HepG2 (cell line): ENCODE data around the gene RNF6. TPM values are rescaled to one million over a fixed set of nuclear protein-coding genes. Genes with fewer than 3 reads are reported as not detected.
A peak's percentile ranks its signal among the peaks of the same experiment; 100 is the strongest.

Source experiments
- ATAC-seq: fragments of 200-7000 bp; cut with Tn5 transposase; 3 replicates; pipeline ENCODE4 v1.9.1; 2020; ENCODE audit warnings: mild to moderate bottlenecking, moderate library complexity
- BruUV-seq: library from RNA; stranded (reverse); fragments of 400-500 nt; replicated peaks from 2 replicates; lab custom pipeline; 2021; lab: Mats Ljungman, UMichigan
- CTCF ChIA-PET: fragments of 300-600 bp; formaldehyde crosslinking; extraction: SDS; loops from one replicate; lab custom pipeline; 2021; ENCODE audit warnings: low total read pairs, inconsistent platforms, low intra/inter-chr PET ratio; lab: Yijun Ruan, JAX
- POLR2A ChIA-PET: fragments of 350-600 bp; sonication (Branson Sonifier 250); formaldehyde crosslinking; loops from one replicate; lab custom pipeline; 2020; ENCODE audit warnings: antibody characterized with exemption, inconsistent platforms; lab: Yijun Ruan, JAX
- DNase-seq: peaks from one replicate; pipeline ENCODE4 v3.0.0-alpha.2; 2015; ENCODE audit warnings: low spot score
- FAIRE-seq: peaks from 3 replicates; lab custom pipeline; 2011; peaks lifted over from hg19 to GRCh38; lab: Jason Lieb, UNC
- H2AFZ ChIP-seq: one replicate; pipeline ENCODE4 v1.6.1; 2011; ENCODE audit warnings: low read length, inconsistent platforms
- H3K27ac ChIP-seq: fragments of 300-600 bp; 3 replicates; pipeline ENCODE4 v1.8.0; 2011; ENCODE audit warnings: mixed run types, mild to moderate bottlenecking, mixed read lengths, low read length, inconsistent platforms; ENCODE audit not compliant: insufficient read depth; ENCODE audit errors: extremely low read length
- H3K27me3 ChIP-seq, 2 experiments: fragments of 200-600 bp in 1 of 2; 2 replicates in 1 of 2; 3 replicates in 1 of 2; pipeline versions ENCODE4 v1.6.0 to v1.8.0; 2011; ENCODE audit warnings: low read length in 2 of 2, mild to moderate bottlenecking in 2 of 2, moderate library complexity in 2 of 2, inconsistent platforms in 1 of 2; ENCODE audit not compliant: insufficient read depth in 2 of 2, control insufficient read depth in 1 of 2
- H3K36me3 ChIP-seq, 2 experiments: fragments of 200-600 bp in 1 of 2; replicated peaks in 1 of 2; 2 replicates in 1 of 2; 3 replicates in 1 of 2; pipeline versions ENCODE4 v1.5.1 to v1.8.0; 2011; ENCODE audit warnings: low read length in 2 of 2, inconsistent platforms in 1 of 2; ENCODE audit not compliant: insufficient read depth in 2 of 2, control insufficient read depth in 1 of 2
- H3K4me1 ChIP-seq: 2 replicates; pipeline ENCODE4 v1.5.1; 2012; ENCODE audit warnings: low read length, inconsistent platforms; ENCODE audit not compliant: insufficient read depth
- H3K4me2 ChIP-seq: 2 replicates; pipeline ENCODE4 v1.6.0; 2011; ENCODE audit warnings: low read depth, low read length, inconsistent platforms
- H3K4me3 ChIP-seq, 3 experiments: fragments of 200-600 bp in 1 of 3; sonication (generic), shearing (Covaris generic) in 1 of 3; replicated peaks in 1 of 3; 2 replicates each; pipeline ENCODE4 v1.5.1; 2011 to 2016; ENCODE audit warnings: low read length in 3 of 3, inconsistent platforms in 2 of 3, low read depth in 2 of 3, mild to moderate bottlenecking in 2 of 3, control low read depth in 1 of 3, mixed read lengths in 1 of 3; ENCODE audit not compliant: insufficient read depth in 1 of 3
- H3K79me2 ChIP-seq: one replicate; pipeline ENCODE4 v1.6.1; 2011; ENCODE audit warnings: low read length, inconsistent platforms; ENCODE audit not compliant: insufficient read depth
- H3K9ac ChIP-seq: 2 replicates; pipeline ENCODE4 v1.6.0; 2011; ENCODE audit warnings: mild to moderate bottlenecking, low read depth, low read length, inconsistent platforms; ENCODE audit not compliant: insufficient read depth
- H3K9me3 ChIP-seq: 2 replicates; pipeline ENCODE4 v1.5.1; 2012; ENCODE audit warnings: mild to moderate bottlenecking, low read length
- H4K20me1 ChIP-seq: 2 replicates; pipeline ENCODE4 v1.6.0; 2011; ENCODE audit warnings: inconsistent platforms, mild to moderate bottlenecking, low read length, moderate library complexity; ENCODE audit not compliant: insufficient read depth
- ARNTL ChIP-seq: sonication (generic); formaldehyde crosslinking; IDR thresholded peaks from 2 replicates; pipeline ENCODE4 v1.4.0; 2020; ENCODE audit warnings: mild to moderate bottlenecking, missing genetic modification reagents
- FOXK2 ChIP-seq: fragments of 450-650 bp; IDR thresholded peaks from 2 replicates; pipeline ENCODE4 v1.6.1; 2016
- HDAC1 ChIP-seq: sonication (generic); formaldehyde crosslinking; IDR thresholded peaks from 2 replicates; pipeline ENCODE4 v1.5.1; 2020; ENCODE audit warnings: mild to moderate bottlenecking, missing genetic modification reagents
- JUNB ChIP-seq: sonication (generic); formaldehyde crosslinking; IDR thresholded peaks from 2 replicates; pipeline ENCODE4 v1.8.0; 2022; ENCODE audit warnings: missing genetic modification reagents, mild to moderate bottlenecking, borderline replicate concordance
- KLF15 ChIP-seq: sonication (generic); formaldehyde crosslinking; IDR thresholded peaks from 2 replicates; pipeline ENCODE4 v1.8.1; 2023; ENCODE audit warnings: borderline replicate concordance, mild to moderate bottlenecking, inconsistent platforms, missing genetic modification reagents, mixed read lengths
- RARA ChIP-seq: IDR thresholded peaks from 2 replicates; pipeline ENCODE4 v1.6.1; 2016; ENCODE audit warnings: missing genetic modification reagents, missing compliant biosample characterization
- SMARCC2 ChIP-seq: fragments of 450-650 bp; IDR thresholded peaks from 2 replicates; pipeline ENCODE4 v1.6.1; 2017; ENCODE audit warnings: antibody characterized with exemption, mild to moderate bottlenecking
- SP5 ChIP-seq: IDR thresholded peaks from 2 replicates; pipeline ENCODE4 v1.6.1; 2016; ENCODE audit warnings: low read depth, borderline replicate concordance
- SPEN ChIP-seq: sonication (generic); formaldehyde crosslinking; IDR thresholded peaks from 2 replicates; pipeline ENCODE4 v1.5.1; 2020; ENCODE audit warnings: low read depth, mild to moderate bottlenecking, missing genetic modification reagents
- TBL1XR1 ChIP-seq: fragments of 150-350 bp; IDR thresholded peaks from 2 replicates; pipeline ENCODE4 v1.6.1; 2014; ENCODE audit warnings: borderline replicate concordance, low read length; ENCODE audit not compliant: partially characterized antibody
- ZKSCAN5 ChIP-seq: sonication (generic); formaldehyde crosslinking; IDR thresholded peaks from 2 replicates; pipeline ENCODE4 v1.5.1; 2020; ENCODE audit warnings: mild to moderate bottlenecking, missing genetic modification reagents
- ZNF468 ChIP-seq: sonication (generic); formaldehyde crosslinking; IDR thresholded peaks from 2 replicates; pipeline ENCODE4 v1.8.0; 2022; ENCODE audit warnings: mild to moderate bottlenecking, moderate library complexity, missing genetic modification reagents
- WGBS: methylation state at CpG from one replicate; pipeline ENCODE4 v1.1.6; 2017; ENCODE audit warnings: low lambda C conversion rate; 5-methylcytosine and 5-hydroxymethylcytosine counted together
- in situ Hi-C: cut with HindIII; loops from 2 replicates; pipeline ENCODE4 v1.10.0; 2017; ENCODE audit warnings: low pct_unique_long_range_greater_than_20kb; ENCODE audit not compliant: extremely low pct_ligation_motif_present
- intact Hi-C: fragments of 100-400 bp; cut with micrococcal nuclease; formaldehyde crosslinking; loops from one replicate; pipeline ENCODE4 v1.10.0; 2022; ENCODE audit not compliant: unreplicated experiment
- polyA plus RNA-seq, 8 experiments: library from polyadenylated mRNA; depleted of rRNA in 3 of 8; stranded (reverse) in 7 of 8; unstranded in 1 of 8; fragments of >200 nt; fragmentation: Illumina TruSeq in 4 of 8; extraction: Trizol in 4 of 8; gene quantifications; 2 replicates each; pipeline versions ENCODE4 v1.2.1 to v1.2.3, GENCODE V29; 2011 to 2016; ENCODE audit warnings: low read depth in 4 of 8, missing spikeins in 1 of 8, mixed read lengths in 1 of 8; ENCODE audit not compliant: insufficient read depth in 1 of 8
- total RNA-seq, 5 experiments: library from RNA; depleted of rRNA; stranded (reverse); fragments of >200 nt; fragmentation: Illumina TruSeq; extraction: Trizol; gene quantifications; 2 replicates each; pipeline ENCODE4 v1.2.3, GENCODE V29; 2016; ENCODE audit warnings: low read depth in 1 of 5
- TF ChIP-seq, protein P1 (sequence below): sonication (generic); formaldehyde crosslinking; IDR thresholded peaks from 2 replicates; pipeline ENCODE4 v1.5.1; 2020; ENCODE audit warnings: mild to moderate bottlenecking, missing genetic modification reagents, borderline replicate concordance
- TF ChIP-seq, protein P2 (sequence below): IDR thresholded peaks from 2 replicates; pipeline ENCODE4 v1.6.1; 2018; ENCODE audit warnings: missing genetic modification reagents, mild to moderate bottlenecking, missing compliant biosample characterization
- TF ChIP-seq, protein P3 (sequence below): IDR thresholded peaks from 2 replicates; pipeline ENCODE4 v1.6.1; 2016; ENCODE audit warnings: mild to moderate bottlenecking
- TF ChIP-seq, protein P4 (sequence below): sonication (generic); formaldehyde crosslinking; IDR thresholded peaks from 2 replicates; pipeline ENCODE4 v1.9.0; 2021; ENCODE audit warnings: missing genetic modification reagents, mild to moderate bottlenecking, borderline replicate concordance
- TF ChIP-seq, protein P5 (sequence below): sonication (generic); formaldehyde crosslinking; conservative IDR thresholded peaks from 2 replicates; pipeline ENCODE4 v1.8.1; 2023; ENCODE audit warnings: missing genetic modification reagents

Gene RNF6
- total and polyA plus RNA-seq, 2 of the 13 experiments (the other 11 are each of a cell fraction or from before 2014, with no cell fraction given): 14.6 to 36.8 TPM

DNA sequence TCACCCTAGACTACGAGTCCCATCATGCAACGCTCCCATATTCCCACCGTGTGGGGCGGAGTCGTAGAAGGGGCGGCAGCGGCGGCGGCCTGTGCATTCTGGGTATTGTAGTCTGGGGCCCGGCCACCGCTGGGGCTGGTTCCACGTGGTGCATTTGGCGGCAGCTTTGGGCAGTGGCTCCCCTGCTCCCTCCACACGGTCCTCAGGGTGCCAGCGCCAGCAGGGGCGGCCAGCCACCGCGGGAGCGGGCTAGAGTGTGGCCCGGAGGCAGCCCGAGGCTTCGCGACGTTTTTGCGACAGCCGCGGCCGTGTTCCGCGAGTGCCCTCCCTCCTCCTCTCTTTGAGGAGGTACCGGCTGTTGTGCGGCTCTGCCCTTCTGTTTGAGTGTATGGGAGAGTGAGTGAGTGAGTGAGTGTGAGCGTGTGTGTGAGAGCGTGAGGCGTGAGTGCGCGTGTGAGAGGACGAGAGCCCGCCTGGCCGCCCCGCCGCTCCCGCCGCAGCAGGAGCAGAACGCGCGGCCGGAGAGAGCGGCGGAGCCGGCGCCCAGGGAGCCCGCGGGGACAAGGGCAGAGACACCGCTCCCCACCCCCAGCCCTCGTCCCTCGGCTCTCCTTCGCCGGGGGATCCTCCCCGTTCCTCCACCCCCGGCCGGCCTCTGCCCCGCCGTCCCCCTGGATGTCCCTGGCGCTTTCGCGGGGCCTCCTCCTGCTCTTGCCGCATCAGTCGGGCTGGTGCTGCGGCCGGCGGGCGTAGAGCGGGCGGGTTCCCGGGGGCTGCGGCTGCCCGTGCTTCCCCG is 31.9 kb upstream of the RNF6 start, which contains the start of gene CDK8:
CDK8 (plus strand) TSS at position 343 of the 796 bp plus-strand sequence. CDS start 513 bp downstream, outside the sequence.
- peak within 1 kb of the TSS; percentile 88 for H2AFZ ChIP-seq
- peak within 1 kb of the TSS; percentile 88 for H3K4me2 ChIP-seq
- peak; percentile 83 for DNase-seq
- BruUV-seq: no TSS peak
- ChIA-PET POLR2A (no interaction called here), CTCF (no interaction called here)
- no peaks in the 10 kb centered on the region for H3K9me3 ChIP-seq
- in situ Hi-C loops: no loop called here
- peak; percentile 90 for ATAC-seq
- H3K4me3 ChIP-seq: peak within 1 kb of the TSS; percentile 80 to 91 (median 90)
- FAIRE-seq: peak; percentile 77
- intact Hi-C loops: loop anchor here (2.0 kb wide), 2 partner anchors 33 to 67 kb away; no protein-coding TSS in a partner anchor
- no peaks in the 10 kb centered on the region for H3K36me3 ChIP-seq
- H3K4me1 ChIP-seq: peaks cover 39% of the 10 kb centered on the region
- H3K27ac ChIP-seq: peak within 1 kb of the TSS; percentile 87
- H3K9ac ChIP-seq: peak within 1 kb of the TSS; percentile 80
- under 1% methylated on average over 26 of the region's 79 CpGs for WGBS
- peaks cover 20% of the 10 kb centered on the region; the same call in 1 of the 2 replicates for H4K20me1 ChIP-seq
- no peaks in the 10 kb centered on the region; a peak in 1 of 5 replicates for H3K27me3 ChIP-seq
- peaks cover 45% of the 10 kb centered on the region for H3K79me2 ChIP-seq
- TF ChIP-seq SMARCC2 (no peak), TBL1XR1 (no peak), FOXK2 (no peak), KLF15 (CRISPR knock-in tag) (no peak), ZNF468 (CRISPR knock-in tag) (no peak), ARNTL (CRISPR knock-in tag) (peak; percentile 38; the same call in 1 of the 2 replicates), RARA (no peak), ZKSCAN5 (CRISPR knock-in tag) (no peak), SP5 (CRISPR knock-in tag) (peak; percentile 86), SPEN (CRISPR knock-in tag) (peak; percentile 76), HDAC1 (peak; percentile 64), JUNB (CRISPR knock-in tag) (no peak)
- TF ChIP-seq, protein P1, sequence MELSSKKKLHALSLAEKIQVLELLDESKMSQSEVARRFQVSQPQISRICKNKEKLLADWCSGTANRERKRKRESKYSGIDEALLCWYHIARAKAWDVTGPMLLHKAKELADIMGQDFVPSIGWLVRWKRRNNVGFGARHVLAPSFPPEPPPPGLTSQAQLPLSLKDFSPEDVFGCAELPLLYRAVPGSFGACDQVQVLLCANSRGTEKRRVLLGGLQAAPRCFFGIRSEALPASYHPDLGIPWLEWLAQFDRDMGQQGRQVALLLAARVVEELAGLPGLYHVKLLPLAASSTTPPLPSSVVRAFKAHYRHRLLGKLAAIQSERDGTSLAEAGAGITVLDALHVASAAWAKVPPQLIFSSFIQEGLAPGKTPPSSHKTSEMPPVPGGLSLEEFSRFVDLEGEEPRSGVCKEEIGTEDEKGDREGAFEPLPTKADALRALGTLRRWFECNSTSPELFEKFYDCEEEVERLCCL (CRISPR knock-in tag): no peak
- TF ChIP-seq, protein P2, sequence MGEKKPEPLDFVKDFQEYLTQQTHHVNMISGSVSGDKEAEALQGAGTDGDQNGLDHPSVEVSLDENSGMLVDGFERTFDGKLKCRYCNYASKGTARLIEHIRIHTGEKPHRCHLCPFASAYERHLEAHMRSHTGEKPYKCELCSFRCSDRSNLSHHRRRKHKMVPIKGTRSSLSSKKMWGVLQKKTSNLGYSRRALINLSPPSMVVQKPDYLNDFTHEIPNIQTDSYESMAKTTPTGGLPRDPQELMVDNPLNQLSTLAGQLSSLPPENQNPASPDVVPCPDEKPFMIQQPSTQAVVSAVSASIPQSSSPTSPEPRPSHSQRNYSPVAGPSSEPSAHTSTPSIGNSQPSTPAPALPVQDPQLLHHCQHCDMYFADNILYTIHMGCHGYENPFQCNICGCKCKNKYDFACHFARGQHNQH (CRISPR knock-in tag): peak; percentile 71; the same call in 1 of the 2 replicates
- TF ChIP-seq, protein P3, sequence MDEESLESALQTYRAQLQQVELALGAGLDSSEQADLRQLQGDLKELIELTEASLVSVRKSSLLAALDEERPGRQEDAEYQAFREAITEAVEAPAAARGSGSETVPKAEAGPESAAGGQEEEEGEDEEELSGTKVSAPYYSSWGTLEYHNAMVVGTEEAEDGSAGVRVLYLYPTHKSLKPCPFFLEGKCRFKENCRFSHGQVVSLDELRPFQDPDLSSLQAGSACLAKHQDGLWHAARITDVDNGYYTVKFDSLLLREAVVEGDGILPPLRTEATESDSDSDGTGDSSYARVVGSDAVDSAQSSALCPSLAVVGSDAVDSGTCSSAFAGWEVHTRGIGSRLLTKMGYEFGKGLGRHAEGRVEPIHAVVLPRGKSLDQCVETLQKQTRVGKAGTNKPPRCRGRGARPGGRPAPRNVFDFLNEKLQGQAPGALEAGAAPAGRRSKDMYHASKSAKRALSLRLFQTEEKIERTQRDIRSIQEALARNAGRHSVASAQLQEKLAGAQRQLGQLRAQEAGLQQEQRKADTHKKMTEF: peak; percentile 74; the same call in 1 of the 2 replicates
- TF ChIP-seq, protein P4, sequence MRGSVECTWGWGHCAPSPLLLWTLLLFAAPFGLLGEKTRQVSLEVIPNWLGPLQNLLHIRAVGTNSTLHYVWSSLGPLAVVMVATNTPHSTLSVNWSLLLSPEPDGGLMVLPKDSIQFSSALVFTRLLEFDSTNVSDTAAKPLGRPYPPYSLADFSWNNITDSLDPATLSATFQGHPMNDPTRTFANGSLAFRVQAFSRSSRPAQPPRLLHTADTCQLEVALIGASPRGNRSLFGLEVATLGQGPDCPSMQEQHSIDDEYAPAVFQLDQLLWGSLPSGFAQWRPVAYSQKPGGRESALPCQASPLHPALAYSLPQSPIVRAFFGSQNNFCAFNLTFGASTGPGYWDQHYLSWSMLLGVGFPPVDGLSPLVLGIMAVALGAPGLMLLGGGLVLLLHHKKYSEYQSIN (CRISPR knock-in tag): no peak
- TF ChIP-seq, protein P5, sequence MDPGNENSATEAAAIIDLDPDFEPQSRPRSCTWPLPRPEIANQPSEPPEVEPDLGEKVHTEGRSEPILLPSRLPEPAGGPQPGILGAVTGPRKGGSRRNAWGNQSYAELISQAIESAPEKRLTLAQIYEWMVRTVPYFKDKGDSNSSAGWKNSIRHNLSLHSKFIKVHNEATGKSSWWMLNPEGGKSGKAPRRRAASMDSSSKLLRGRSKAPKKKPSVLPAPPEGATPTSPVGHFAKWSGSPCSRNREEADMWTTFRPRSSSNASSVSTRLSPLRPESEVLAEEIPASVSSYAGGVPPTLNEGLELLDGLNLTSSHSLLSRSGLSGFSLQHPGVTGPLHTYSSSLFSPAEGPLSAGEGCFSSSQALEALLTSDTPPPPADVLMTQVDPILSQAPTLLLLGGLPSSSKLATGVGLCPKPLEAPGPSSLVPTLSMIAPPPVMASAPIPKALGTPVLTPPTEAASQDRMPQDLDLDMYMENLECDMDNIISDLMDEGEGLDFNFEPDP: no peak
